Transverse colon (tissue), 4 donors: ENCODE results near the gene PARVA.
A peak's percentile ranks its signal among the peaks of the same experiment; 100 is the strongest.

Experiments used
- CTCF ChIP-seq, 5 experiments: fragments of 200-600 bp in 3 of 5; fragments of 450-650 bp in 2 of 5; sonication (generic) in 3 of 5; IDR thresholded peaks; 1 replicate in 2 of 5; 2 replicates in 3 of 5; pipeline ENCODE4 v1.5.1; 2016 to 2017; ENCODE audit warnings: antibody characterized with exemption in 5 of 5, inconsistent platforms in 3 of 5, mild to moderate bottlenecking in 2 of 5, moderate library complexity in 1 of 5
- EP300 ChIP-seq: sonication (generic); formaldehyde crosslinking; IDR thresholded peaks from one replicate; pipeline ENCODE4 v1.6.1; 2017; ENCODE audit warnings: antibody characterized with exemption, low read depth
- POLR2A ChIP-seq: fragments of 450-650 bp; IDR thresholded peaks from one replicate; pipeline ENCODE4 v1.6.1; 2016; ENCODE audit warnings: antibody characterized with exemption, mild to moderate bottlenecking, moderate library complexity
- POLR2AphosphoS5 ChIP-seq, 3 donors: sonication (generic); formaldehyde crosslinking; IDR thresholded peaks; one replicate each; pipeline ENCODE4 v1.6.1; 2016; ENCODE audit warnings: antibody characterized with exemption in 3 of 3

GRCh38 chr11:12459374-12459773, 82.0 kb downstream of the PARVA start:
- no peak for TF ChIP-seq CTCF (IDR thresholded peaks at IDR 0.05)
- TF ChIP-seq POLR2AphosphoS5 (IDR thresholded peaks at IDR 0.05), result no peak
- TF ChIP-seq POLR2A, result no peak
- TF ChIP-seq EP300, result peak; percentile 61
